ENCODE results near the gene NACAD.

The NACAD gene, protein sequence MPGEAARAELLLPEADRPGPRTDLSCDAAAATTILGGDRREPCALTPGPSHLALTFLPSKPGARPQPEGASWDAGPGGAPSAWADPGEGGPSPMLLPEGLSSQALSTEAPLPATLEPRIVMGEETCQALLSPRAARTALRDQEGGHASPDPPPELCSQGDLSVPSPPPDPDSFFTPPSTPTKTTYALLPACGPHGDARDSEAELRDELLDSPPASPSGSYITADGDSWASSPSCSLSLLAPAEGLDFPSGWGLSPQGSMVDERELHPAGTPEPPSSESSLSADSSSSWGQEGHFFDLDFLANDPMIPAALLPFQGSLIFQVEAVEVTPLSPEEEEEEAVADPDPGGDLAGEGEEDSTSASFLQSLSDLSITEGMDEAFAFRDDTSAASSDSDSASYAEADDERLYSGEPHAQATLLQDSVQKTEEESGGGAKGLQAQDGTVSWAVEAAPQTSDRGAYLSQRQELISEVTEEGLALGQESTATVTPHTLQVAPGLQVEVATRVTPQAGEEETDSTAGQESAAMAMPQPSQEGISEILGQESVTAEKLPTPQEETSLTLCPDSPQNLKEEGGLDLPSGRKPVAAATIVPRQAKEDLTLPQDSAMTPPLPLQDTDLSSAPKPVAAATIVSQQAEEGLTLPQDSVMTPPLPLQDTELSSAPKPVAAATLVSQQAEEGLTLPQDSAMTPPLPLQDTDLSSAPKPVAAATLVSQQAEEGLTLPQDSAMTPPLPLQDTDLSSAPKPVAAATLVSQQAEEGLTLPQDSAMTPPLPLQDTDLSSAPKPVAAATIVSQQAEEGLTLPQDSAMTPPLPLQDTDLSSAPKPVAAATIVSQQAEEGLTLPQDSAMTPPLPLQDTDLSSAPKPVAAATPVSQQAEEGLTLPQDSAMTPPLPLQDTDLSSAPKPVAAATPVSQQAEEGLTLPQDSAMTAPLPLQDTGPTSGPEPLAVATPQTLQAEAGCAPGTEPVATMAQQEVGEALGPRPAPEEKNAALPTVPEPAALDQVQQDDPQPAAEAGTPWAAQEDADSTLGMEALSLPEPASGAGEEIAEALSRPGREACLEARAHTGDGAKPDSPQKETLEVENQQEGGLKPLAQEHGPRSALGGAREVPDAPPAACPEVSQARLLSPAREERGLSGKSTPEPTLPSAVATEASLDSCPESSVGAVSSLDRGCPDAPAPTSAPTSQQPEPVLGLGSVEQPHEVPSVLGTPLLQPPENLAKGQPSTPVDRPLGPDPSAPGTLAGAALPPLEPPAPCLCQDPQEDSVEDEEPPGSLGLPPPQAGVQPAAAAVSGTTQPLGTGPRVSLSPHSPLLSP (N-terminal part only)

DNA sequence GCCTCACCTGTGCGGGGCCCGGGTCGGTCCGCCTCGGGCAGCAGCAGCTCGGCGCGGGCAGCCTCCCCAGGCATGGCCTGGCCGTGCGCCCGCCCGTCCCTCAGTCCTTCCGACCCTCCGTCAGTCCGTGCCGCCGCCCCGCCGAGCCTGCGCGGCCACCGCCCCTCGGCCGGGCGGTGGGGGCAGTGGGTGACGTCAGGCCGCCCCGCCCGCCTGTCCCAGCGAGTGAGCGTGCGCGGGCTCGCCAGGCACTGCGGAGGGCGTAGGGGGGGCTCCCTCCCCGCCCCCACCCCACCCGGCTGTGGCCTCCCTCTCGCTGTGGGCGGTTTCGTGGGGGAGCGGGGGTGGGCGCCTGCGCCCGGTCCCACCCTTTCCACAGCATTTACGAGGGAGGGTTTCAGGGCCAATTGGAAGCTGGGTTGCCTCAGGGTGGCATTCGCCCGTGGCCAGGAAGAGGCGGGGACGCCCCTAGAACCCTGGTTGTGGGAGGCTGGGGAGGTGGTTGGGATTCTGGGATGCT, at the start of gene NACAD:
NACAD (minus strand) TSS at position 149 of the 520 bp plus-strand sequence; CDS start at position 74, 75 bp downstream.
- DNase-seq (ENCODE audit: low read depth in 2 of 2): no peak

DNA sequence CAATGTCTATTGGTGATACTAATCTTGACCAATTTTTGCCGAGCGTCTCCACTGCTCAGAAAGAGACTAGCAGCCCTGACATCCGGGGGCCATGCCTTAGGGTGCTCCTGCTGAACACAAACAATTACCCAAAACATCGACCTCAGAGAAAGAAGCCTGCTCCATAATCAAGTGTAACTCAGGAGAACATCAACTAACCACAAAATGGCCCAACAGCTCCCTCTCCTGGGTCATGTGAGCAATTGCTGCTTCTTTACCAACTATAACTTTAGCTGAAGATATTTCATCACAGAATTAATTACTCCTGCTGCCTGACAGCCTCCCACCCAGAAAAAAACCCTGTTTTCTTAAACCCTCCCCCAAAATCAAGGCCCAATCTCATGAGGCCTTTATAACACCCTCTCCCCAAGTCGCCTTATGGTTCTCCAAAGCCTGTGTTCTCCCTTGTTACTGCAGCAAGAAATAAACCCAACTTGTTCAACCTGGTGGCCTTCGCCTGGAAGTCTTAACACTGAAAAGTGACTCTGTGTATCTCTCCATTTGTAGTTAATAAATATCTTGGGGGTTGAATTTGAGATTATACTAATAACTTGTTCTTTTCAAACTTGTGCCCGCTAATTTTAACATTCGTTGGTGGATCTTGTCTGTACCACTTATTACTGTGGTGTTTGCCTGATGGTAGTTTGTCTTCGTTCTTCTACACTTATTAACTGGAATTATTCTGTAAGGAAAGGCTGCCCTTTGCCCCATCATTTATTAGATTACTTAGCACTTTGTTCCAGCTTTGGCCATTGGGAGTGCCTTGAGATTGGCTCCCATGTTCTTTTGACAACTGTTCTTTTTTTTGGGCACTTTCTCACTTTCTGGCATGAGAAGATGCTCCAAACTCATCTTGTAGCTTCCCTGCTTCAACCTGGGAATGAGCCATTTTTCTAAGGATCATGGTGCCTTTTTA, 47.6 kb upstream of the NACAD start:
- peak; percentile 32 to 37 for DNase-seq (ENCODE audit: low read depth in 2 of 2)

DNA sequence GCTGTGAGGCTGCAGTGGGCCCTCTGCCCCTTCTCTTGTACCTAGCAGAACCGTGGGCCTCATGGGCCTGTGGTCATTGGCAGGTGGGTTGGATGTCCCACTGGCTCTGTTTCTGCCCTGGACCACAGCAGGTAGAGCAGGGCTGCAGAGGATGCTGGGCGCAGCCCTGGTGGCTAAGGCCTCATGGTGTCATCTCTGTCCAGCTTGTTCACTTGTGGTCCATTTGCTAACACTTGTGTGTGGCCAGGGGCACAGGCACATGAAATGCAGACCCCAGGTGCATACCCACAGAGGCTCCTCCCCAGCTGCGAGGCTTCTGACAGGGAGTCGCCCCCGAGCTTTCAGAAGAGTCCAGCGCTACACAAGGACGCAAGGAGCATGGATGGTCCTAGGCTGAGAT, 45.1 kb upstream of the NACAD start:
- no peak for DNase-seq (ENCODE audit: low read depth in 2 of 2)

DNA sequence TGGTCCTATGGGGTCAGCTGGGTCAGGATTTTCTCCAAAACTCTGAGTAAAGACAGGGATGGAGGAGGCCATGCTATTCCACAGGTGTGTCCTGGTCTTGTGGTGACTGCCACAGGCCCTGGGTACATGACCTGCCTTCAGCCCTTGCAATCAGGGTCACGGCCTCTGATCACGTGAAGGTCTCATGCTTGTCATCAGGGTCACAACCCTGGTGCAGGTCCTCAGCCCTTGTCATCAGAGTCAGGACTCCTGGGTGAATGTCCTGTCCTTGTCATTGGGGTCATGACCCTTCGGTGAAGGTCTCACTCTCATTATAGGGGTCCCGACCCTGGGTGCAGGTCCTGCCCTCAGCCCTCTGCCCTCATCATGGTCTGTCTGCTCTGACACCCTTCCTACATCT, 44.6 kb upstream of the NACAD start:
- DNase-seq (ENCODE audit: low read depth in 2 of 2): no peak

DNA sequence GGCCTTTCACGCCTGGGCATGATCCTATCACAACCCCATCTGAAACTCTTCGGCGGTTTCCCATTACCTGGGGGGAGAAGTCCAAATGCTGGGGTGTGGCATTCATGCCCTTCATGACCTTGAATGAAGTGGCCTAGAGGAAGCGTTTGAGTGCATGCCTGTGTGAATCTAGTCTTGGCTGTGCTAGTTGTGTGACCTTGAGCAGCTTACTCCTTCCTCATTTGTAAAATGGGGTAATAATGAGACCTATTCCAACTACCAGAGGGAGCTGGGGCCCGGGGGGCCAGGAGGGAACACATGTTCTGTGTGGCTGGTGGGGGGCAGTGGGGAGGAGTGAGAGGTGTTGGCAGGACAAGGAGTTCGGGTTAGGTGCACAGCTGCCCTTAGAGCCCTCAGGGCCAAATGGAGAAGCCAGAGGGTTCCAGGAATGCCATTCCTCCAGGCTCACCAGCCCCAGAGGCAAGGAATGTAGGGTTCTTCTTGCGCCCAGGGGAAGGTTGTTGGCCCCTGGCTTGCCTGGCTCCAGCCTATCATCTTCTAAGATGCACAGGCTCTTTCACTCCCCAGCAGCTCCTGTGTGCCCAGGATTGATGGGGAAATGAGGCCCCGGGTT, 44.0 kb upstream of the NACAD start:
- no peak for DNase-seq (ENCODE audit: low read depth in 2 of 2)

DNA sequence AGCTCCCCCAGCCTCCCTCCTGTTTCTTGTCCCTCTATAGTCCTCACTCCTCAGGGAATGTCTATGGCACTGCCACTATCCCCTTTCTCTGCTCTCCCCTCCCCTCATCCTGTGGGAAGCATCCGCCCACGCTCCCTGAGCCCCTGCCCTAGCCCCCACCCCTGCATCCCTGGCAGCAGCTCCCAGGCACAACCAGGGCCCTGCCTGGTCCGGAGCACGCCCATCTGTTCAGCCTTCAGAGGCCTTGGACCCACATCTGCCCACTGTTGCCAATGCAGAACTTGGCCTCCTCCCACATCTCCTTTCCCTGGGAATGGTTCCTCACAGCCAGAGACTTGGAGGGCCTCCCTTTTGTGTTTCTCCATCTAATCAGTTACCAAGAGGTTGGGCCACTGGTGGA, 43.1 kb upstream of the NACAD start:
- DNase-seq (ENCODE audit: low read depth in 2 of 2): no peak

- no peak for DNase-seq (ENCODE audit: low read depth in 2 of 2)
These were observed 42.1 kb upstream of the NACAD start for GRCh38 chr7:45130910-45131309.

DNA sequence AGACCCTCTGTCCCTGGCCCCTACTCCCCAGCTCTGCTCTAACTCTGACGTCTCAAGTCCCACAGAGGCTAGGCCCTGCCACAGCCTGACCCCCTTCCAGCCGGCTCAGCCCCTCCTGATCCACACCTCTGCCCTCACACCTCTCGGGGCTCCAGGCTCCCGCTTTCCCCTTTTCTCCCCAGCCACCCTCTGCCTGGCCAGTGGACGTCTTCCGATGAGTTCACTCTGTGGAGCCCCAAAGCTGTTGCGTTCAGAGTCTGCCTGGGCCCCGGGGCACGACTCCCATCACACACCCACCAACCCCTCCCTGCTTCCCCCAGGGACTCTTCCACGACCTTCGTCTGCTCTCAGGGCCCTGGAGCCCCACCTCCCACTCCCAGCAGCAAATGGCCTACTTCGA, 41.1 kb upstream of the NACAD start:
- no peak for DNase-seq (ENCODE audit: low read depth in 2 of 2)

- DNase-seq (ENCODE audit: low read depth in 2 of 2): no peak
These were observed 40.5 kb upstream of the NACAD start for GRCh38 chr7:45129181-45129800.

GRCh38 chr7:45126920-45127319, 38.2 kb upstream of the NACAD start:
- DNase-seq (ENCODE audit: low read depth in 2 of 2): no peak

DNA sequence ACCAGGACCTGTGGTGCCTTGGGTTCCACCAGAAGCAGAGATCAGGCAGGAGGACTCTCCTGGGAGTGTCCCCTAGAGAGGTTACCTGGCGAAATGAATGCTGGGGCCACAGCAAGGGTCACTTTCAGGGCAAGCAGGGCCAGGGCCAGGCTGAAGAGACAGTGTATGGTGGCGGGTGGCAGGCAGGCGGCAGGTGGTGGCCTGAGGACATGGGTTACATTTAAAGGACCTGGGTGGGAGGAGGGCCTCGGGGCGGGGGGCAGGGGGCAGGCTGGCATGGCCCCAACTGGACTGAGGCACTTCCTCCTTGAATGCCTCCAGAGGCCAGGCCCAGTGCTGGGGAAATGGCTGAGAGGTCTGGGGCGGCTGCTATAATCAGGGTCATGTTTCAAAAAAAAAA, 37.4 kb upstream of the NACAD start:
- no peak for DNase-seq (ENCODE audit: low read depth in 2 of 2)

- DNase-seq (ENCODE audit: low read depth in 2 of 2): no peak
These were observed 36.6 kb upstream of the NACAD start for GRCh38 chr7:45125193-45125904.

GRCh38 chr7:45123913-45124710, 35.3 kb upstream of the NACAD start:
- DNase-seq (ENCODE audit: low read depth in 2 of 2): no peak

DNA sequence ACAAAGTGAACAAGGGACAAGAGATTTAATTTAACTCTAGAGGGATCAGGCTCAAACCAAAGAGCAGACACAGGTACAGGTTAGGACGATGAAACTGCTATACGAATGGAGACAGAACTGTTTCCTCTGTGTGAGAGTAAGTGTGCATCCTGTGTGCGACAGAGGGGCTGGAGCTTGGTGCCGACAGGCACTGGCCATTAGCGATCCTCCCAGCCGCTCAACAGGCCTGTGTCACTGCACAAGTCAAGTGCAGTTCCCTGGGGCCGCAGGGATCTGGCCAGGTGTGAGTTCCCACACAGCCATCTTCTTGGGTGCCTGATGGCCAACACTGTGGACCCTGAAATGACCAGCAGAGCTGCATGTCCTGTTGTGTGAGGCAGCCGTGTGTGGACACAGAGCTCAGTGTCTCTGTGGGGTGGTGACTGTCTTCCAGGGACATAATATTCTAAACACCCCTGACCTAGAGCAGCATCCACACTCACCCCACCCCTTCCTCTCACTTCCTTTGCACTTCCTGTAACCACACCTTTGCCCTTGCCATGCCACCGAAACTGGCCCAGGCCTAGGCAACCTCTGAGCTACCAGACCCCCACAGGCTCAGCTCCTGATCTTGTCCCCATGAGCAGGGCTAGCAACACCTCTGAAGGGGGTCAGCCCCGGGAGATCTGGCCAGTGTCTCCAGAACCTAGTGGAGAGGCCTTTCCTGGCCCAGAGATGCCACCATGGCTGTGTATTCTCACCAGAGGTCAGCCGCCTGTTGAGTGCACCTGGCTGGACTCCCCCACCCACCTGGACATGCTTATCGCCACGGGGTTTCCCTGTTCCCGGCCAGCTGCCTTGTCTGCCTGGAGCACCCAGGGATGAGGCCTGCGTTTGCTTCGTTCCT, 34.4 kb upstream of the NACAD start:
- DNase-seq (ENCODE audit: low read depth in 2 of 2): no peak

- DNase-seq (ENCODE audit: low read depth in 2 of 2): no peak
These were observed 30.8 kb upstream of the NACAD start for GRCh38 chr7:45119550-45119949.

GRCh38 chr7:45118889-45119331, 30.1 kb upstream of the NACAD start:
- no peak for DNase-seq (ENCODE audit: low read depth in 2 of 2)

DNA sequence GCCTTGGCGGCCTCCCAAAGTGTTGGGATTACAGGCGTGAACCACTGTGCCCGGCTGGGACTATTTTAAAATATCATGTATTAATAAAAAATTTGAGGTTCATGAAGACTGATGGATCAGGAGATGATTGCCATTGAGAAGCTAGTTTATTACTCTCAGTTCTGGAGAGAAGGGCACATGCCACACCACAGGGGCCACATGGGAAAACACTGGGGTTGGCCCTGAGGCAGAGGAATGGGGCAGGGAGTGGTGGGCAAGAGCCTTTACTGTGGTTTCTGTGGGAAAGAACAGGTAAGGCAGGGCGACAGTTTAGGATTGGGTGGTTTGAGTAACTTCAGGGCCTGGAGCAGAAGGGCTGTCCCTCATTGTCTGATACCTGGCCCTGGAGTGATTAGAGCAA, 29.5 kb upstream of the NACAD start:
- DNase-seq (ENCODE audit: low read depth in 2 of 2): no peak

All from stimulated activated CD8-positive, alpha-beta memory T cell treated with anti-CD3 and anti-CD28 coated beads, Interleukin-7, amount 100 ng/mL, for 1 hour (primary cell).